HCT116 (cell line): Measurements from ENCODE around the gene ENO2. TPM values are rescaled to one million over a fixed set of nuclear protein-coding genes. Genes with fewer than 3 reads are reported as not detected.

Experiments
- ATAC-seq: fragments of 200-7000 bp; cut with Tn5 transposase; 2 replicates; pipeline ENCODE4 v1.9.1; 2020; ENCODE audit warnings: mild to moderate bottlenecking, moderate library complexity
- BruUV-seq: library from RNA; stranded (reverse); fragments of 400-500 nt; replicated peaks from 2 replicates; lab custom pipeline; 2021; lab: Mats Ljungman, UMichigan
- CTCF ChIA-PET: fragments of 300-600 bp; sonication (Branson Sonifier 250); formaldehyde crosslinking; loops from one replicate; lab custom pipeline; 2021; ENCODE audit warnings: antibody characterized with exemption; lab: Charles Lee
- POLR2A ChIA-PET: fragments of 300-600, 350-600 bp; sonication (Branson Sonifier 250); formaldehyde crosslinking; loops from one replicate; lab custom pipeline; 2021; ENCODE audit warnings: antibody characterized with exemption; lab: Charles Lee
- RAD21 ChIA-PET, 2 experiments: fragments of 300-600 bp; sonication (Branson Sonifier 250); formaldehyde crosslinking; loops; one replicate each; lab custom pipeline; 2023; ENCODE audit warnings: low total read pairs in 2 of 2; ENCODE audit not compliant: uncharacterized antibody in 2 of 2, unreplicated experiment in 2 of 2, low non-redundant PET in 1 of 2; lab: Charles Lee
- DNase-seq: peaks from one replicate; pipeline ENCODE4 v3.0.0-alpha.2; 2010; ENCODE audit warnings: low read depth, low spot score
- H2AFZ ChIP-seq: fragments of 200-600 bp; shearing (Covaris generic), sonication (generic); 2 replicates; pipeline ENCODE4 v1.6.1; 2017; ENCODE audit warnings: low read depth, mixed run types, mixed read lengths, antibody characterized with exemption, low read length; ENCODE audit not compliant: poor library complexity, severe bottlenecking
- H3K27ac ChIP-seq: 2 replicates; pipeline ENCODE4 v1.5.1; 2012; ENCODE audit warnings: low read depth, low read length
- H3K27me3 ChIP-seq: fragments of 200-600 bp; sonication (generic); 2 replicates; pipeline ENCODE4 v1.6.1; 2016; ENCODE audit warnings: mixed run types, low read length, mixed read lengths; ENCODE audit not compliant: insufficient read depth
- H3K36me3 ChIP-seq, 2 experiments: fragments of 200-500 bp in 1 of 2; fragments of 200-600 bp in 1 of 2; sonication (Bioruptor generic) in 1 of 2; sonication (generic) in 1 of 2; 2 replicates each; pipeline versions ENCODE4 v1.5.1 to v1.6.1; 2014 to 2016; ENCODE audit warnings: low read length in 2 of 2, inconsistent platforms in 1 of 2, mixed read lengths in 1 of 2, mixed run types in 1 of 2; ENCODE audit not compliant: insufficient read depth in 2 of 2, control insufficient read depth in 1 of 2
- H3K4me1 ChIP-seq, 2 experiments: fragments of 200-600 bp in 1 of 2; sonication (generic) in 1 of 2; 2 replicates each; pipeline versions ENCODE4 v1.5.1 to v1.6.1; 2012 to 2017; ENCODE audit warnings: low read length in 2 of 2, inconsistent platforms in 1 of 2, mild to moderate bottlenecking in 1 of 2, mixed read lengths in 1 of 2, mixed run types in 1 of 2, moderate library complexity in 1 of 2; ENCODE audit not compliant: insufficient read depth in 2 of 2, control insufficient read depth in 1 of 2
- H3K4me2 ChIP-seq: fragments of 200-600 bp; sonication (generic); 2 replicates; pipeline ENCODE4 v1.6.1; 2017; ENCODE audit warnings: mixed run types, low read length, mixed read lengths
- H3K4me3 ChIP-seq, 2 experiments: fragments of 200-600 bp in 1 of 2; sonication (generic) in 1 of 2; replicated peaks in 1 of 2; 2 replicates each; pipeline ENCODE4 v1.5.1; 2011 to 2016; ENCODE audit warnings: low read length in 2 of 2, control low read depth in 1 of 2, low read depth in 1 of 2, mild to moderate bottlenecking in 1 of 2, mixed read lengths in 1 of 2, mixed run types in 1 of 2
- H3K79me2 ChIP-seq: fragments of 200-600 bp; sonication (generic); 2 replicates; pipeline ENCODE4 v1.6.1; 2017; ENCODE audit warnings: mild to moderate bottlenecking, mixed run types, low read length, moderate library complexity, mixed read lengths; ENCODE audit not compliant: insufficient read depth
- H3K9ac ChIP-seq: fragments of 200-600 bp; sonication (generic); 2 replicates; pipeline ENCODE4 v1.6.1; 2016; ENCODE audit warnings: low read length, mixed read lengths
- H3K9me2 ChIP-seq: fragments of 200-600 bp; sonication (generic), shearing (Covaris generic); 2 replicates; pipeline ENCODE4 v1.6.1; 2017; ENCODE audit warnings: mixed run types, mild to moderate bottlenecking, moderate library complexity; ENCODE audit not compliant: insufficient read depth
- H3K9me3 ChIP-seq, 2 experiments: fragments of 200-500 bp in 1 of 2; fragments of 200-600 bp in 1 of 2; sonication (Bioruptor generic) in 1 of 2; sonication (generic) in 1 of 2; 2 replicates each; pipeline ENCODE4 v1.6.1; 2014 to 2017; ENCODE audit warnings: low read length in 2 of 2, mixed read lengths in 2 of 2, inconsistent platforms in 1 of 2, low read depth in 1 of 2, mild to moderate bottlenecking in 1 of 2, mixed run types in 1 of 2, moderate library complexity in 1 of 2; ENCODE audit not compliant: control insufficient read depth in 1 of 2, insufficient read depth in 1 of 2
- H4K20me1 ChIP-seq: fragments of 200-600 bp; sonication (generic), shearing (Covaris generic); 2 replicates; pipeline ENCODE4 v1.6.1; 2017; ENCODE audit warnings: mixed run types, mild to moderate bottlenecking, moderate library complexity; ENCODE audit not compliant: insufficient read depth
- ATF3 ChIP-seq: IDR thresholded peaks from 2 replicates; pipeline ENCODE4 v1.6.1; 2012
- CBX3 ChIP-seq: IDR thresholded peaks from 2 replicates; pipeline ENCODE4 v1.6.1; 2012; ENCODE audit warnings: low read depth
- CEBPB ChIP-seq: IDR thresholded peaks from 2 replicates; pipeline ENCODE4 v1.6.1; 2012; ENCODE audit warnings: low read depth
- EGR1 ChIP-seq: IDR thresholded peaks from 2 replicates; pipeline ENCODE4 v1.6.1; 2012; ENCODE audit warnings: low read depth
- ELF1 ChIP-seq: IDR thresholded peaks from 2 replicates; pipeline ENCODE4 v1.6.1; 2012; ENCODE audit warnings: low read depth, borderline replicate concordance
- EZH2 ChIP-seq: fragments of 200-600 bp; sonication (generic); IDR thresholded peaks from 2 replicates; pipeline ENCODE4 v1.6.1; 2017; ENCODE audit warnings: antibody characterized with exemption, mixed run types
- EZH2phosphoT487 ChIP-seq: fragments of 200-600 bp; IDR thresholded peaks from 2 replicates; pipeline ENCODE4 v1.6.1; 2018; ENCODE audit warnings: antibody characterized with exemption, borderline replicate concordance
- JUND ChIP-seq: IDR thresholded peaks from 2 replicates; pipeline ENCODE4 v1.6.1; 2012
- RAD21 ChIP-seq: IDR thresholded peaks from 2 replicates; pipeline ENCODE4 v1.6.1; 2012; ENCODE audit warnings: low read depth, mild to moderate bottlenecking
- REST ChIP-seq: IDR thresholded peaks from 2 replicates; pipeline ENCODE4 v1.6.1; 2012; ENCODE audit warnings: low read depth
- SIN3A ChIP-seq: IDR thresholded peaks from 2 replicates; pipeline ENCODE4 v1.6.1; 2012; ENCODE audit warnings: low read depth
- SP1 ChIP-seq: IDR thresholded peaks from 2 replicates; pipeline ENCODE4 v1.6.1; 2012; ENCODE audit warnings: low read depth
- SRF ChIP-seq: IDR thresholded peaks from 2 replicates; pipeline ENCODE4 v1.6.1; 2012; ENCODE audit warnings: low read depth
- TCF7L2 ChIP-seq: IDR thresholded peaks from 2 replicates; pipeline ENCODE4 v1.7.0; 2011; ENCODE audit warnings: borderline replicate concordance, inconsistent platforms; ENCODE audit not compliant: insufficient read depth, insufficient read length; ENCODE audit errors: extremely low read depth
- YY1 ChIP-seq: IDR thresholded peaks from 2 replicates; pipeline ENCODE4 v1.6.1; 2011; ENCODE audit warnings: low read length, low read depth, moderate library complexity, mild to moderate bottlenecking; ENCODE audit not compliant: insufficient replicate concordance; ENCODE audit errors: extremely low read depth
- ZNF274 ChIP-seq: fragments of 200-500 bp; sonication (Bioruptor generic); IDR thresholded peaks from 2 replicates; pipeline ENCODE4 v1.6.1; 2014; ENCODE audit warnings: mild to moderate bottlenecking, low read depth, low read length, inconsistent platforms
- intact Hi-C: fragments of 100-400 bp; cut with micrococcal nuclease; formaldehyde crosslinking; loops from 2 replicates; pipeline ENCODE4 v1.10.0; 2022
- total RNA-seq: library from RNA; stranded (reverse); gene quantifications from one replicate; pipeline ENCODE4 v1.2.1, GENCODE V29; 2021; ENCODE audit not compliant: unreplicated experiment

The ENO2 gene
- total RNA-seq, 1 experiment from 2014 or later = 117 TPM

- H3K27ac ChIP-seq = no peak overlapping the region
- no peaks in the 10 kb centered on the region for H3K9me2 ChIP-seq
- no peak for DNase-seq
- no peak overlapping the region for H3K4me3 ChIP-seq
- H4K20me1 ChIP-seq = no peaks in the 10 kb centered on the region
- peaks cover 8 to 24% of the 10 kb centered on the region in 2 experiments for H3K4me1 ChIP-seq
- ATAC-seq = no peak
- ChIA-PET POLR2A (no interaction called here), CTCF (interaction anchor here (1.1 kb wide), 1 partner anchor 28 kb away, joined by 3 read pairs; no protein-coding TSS in a partner anchor), RAD21 (no interaction called here)
- no TSS peak for BruUV-seq
- TF ChIP-seq RAD21 (no peak), YY1 (no peak), CEBPB (no peak), SP1 (no peak), SIN3A (no peak), ELF1 (no peak), ZNF274 (no peak), EZH2phosphoT487 (no peak), JUND (no peak)
- intact Hi-C loops = no loop called here
- no peaks in the 10 kb centered on the region for H3K79me2 ChIP-seq
- no peaks in the 10 kb centered on the region for H3K36me3 ChIP-seq
- H2AFZ ChIP-seq = no peak overlapping the region
- no peaks in the 10 kb centered on the region for H3K9me3 ChIP-seq
- H3K4me2 ChIP-seq = 0 out of 2 replicates have a peak overlapping the region, but pooled peaks have one; percentile 8
- no peaks in the 10 kb centered on the region for H3K27me3 ChIP-seq
- no peak overlapping the region for H3K9ac ChIP-seq
These were observed 14.4 kb upstream of the ENO2 start for GRCh38 chr12:6899837-6900519.

GRCh38 chr12:6902448-6902847, 11.9 kb upstream of the ENO2 start:
- Histone ChIP-seq H3K4me1 (peaks cover 10 to 31% of the 10 kb centered on the region in 2 experiments), H3K79me2 (no peaks in the 10 kb centered on the region), H3K27me3 (no peaks in the 10 kb centered on the region), H3K9ac (no peak overlapping the region), H3K9me3 (no peaks in the 10 kb centered on the region), H2AFZ (no peak overlapping the region), H3K27ac (no peak overlapping the region), H3K4me2 (no peak overlapping the region), H3K36me3 (no peaks in the 10 kb centered on the region), H3K9me2 (no peaks in the 10 kb centered on the region), H3K4me3 (no peak overlapping the region), H4K20me1 (no peaks in the 10 kb centered on the region)
- RAD21 ChIA-PET = no interaction called here
- no peak for ATAC-seq
- intact Hi-C loops = no loop called here
- BruUV-seq = no TSS peak
- CTCF ChIA-PET = interaction anchor here (1.1 kb wide), 1 partner anchor 12 kb away, joined by 6 read pairs; no protein-coding TSS in a partner anchor
- TF ChIP-seq ATF3 = no peak
- TF ChIP-seq TCF7L2 = no peak
- TF ChIP-seq YY1 = no peak
- no peak for TF ChIP-seq EGR1
- TF ChIP-seq RAD21 = no peak
- TF ChIP-seq EZH2 = no peak
- TF ChIP-seq SRF = no peak
- TF ChIP-seq CEBPB = no peak
- TF ChIP-seq SIN3A = no peak
- no peak for TF ChIP-seq ZNF274
- no peak for TF ChIP-seq REST
- no peak for TF ChIP-seq JUND
- no peak for TF ChIP-seq CBX3
- no peak for TF ChIP-seq EZH2phosphoT487
- no peak for TF ChIP-seq SP1
- POLR2A ChIA-PET = interaction anchor here (1.3 to 1.4 kb wide), 3 partner anchors 11 to 41 kb away, joined by 3 to 5 read pairs (median 4); partner anchors contain the start of genes C12orf57 and RNU7-1
- DNase-seq = no peak
